GM21515 (cell line): Measurements from ENCODE around the gene FHIT.
"Not testable (repeated sequence)": the region's sequence is repeated elsewhere in the genome, so short reads cannot be mapped to it uniquely, and the experiment has no call there.

ENCODE experiments used
- ATAC-seq: cut with Tn5 transposase; IDR thresholded peaks from one replicate; pipeline ENCODE4 v1.9.1; 2021; ENCODE audit not compliant: unreplicated experiment

FHIT gene

DNA sequence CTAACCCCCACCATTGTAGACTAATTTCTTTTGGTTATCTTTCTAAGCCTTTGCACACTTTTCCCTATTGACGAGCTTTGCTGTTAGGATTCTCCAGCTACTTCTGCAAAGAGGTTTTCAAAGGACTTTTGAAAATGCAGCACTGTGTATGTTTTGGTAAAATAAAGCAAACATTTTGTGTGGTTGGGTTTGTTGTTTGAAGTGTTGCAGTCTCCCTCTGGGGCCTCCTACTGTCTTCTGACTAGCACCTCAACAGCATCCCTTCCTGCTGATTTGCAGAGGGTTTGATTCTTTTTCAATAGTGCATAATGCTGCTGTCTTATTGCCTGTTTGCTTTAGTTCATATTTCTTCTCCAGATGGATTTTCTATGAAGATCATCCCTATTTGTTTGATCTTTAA, 1426.4 kb downstream of the FHIT start:
- ATAC-seq = no peak

DNA sequence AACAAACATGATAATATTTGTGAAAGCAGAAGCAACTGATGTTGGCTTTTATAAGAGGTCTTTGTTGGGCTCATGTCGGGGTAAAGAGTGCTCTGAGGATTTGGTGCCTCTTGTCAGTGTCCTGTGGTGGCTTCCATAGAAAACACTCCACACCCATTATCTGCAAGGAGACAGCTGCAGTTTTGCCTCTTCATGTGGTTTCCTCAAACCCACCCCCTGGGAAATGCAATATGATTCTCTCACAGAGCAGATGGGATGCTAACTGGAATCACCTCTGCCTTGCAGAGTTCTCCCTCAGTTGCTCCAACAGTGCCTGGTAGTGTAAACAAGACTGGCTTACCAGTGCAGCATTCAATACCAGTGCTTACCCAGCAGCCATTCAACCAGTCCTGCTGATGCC, 1430.0 kb downstream of the FHIT start:
- ATAC-seq = no peak

DNA sequence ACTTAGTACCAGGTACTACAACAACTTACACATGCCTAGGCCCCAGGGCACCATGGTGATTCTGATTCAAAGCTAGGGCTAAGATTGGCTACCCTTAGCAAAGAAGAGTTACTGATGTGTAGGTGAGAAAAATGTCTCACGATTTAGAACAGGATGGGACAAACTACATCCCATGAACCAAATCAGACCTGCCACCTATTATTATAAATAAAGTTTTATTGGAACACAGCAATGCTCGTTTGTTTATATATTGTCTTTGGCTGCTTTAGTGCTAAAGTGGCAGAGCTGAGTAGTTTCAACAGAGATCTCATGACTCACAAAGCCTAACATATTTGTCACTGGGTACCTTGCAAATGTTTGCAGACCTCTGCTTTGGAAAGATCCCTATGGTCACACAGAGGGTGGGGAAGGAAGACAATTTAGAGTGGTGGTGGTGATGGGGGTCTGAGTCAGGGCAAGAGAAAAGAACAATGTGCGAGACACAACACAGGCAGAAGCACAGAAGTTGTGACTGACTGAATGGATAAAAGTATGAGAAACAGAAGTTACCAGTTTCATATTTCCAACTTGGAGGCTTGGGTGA, 1430.8 kb downstream of the FHIT start:
- no peak for ATAC-seq

DNA sequence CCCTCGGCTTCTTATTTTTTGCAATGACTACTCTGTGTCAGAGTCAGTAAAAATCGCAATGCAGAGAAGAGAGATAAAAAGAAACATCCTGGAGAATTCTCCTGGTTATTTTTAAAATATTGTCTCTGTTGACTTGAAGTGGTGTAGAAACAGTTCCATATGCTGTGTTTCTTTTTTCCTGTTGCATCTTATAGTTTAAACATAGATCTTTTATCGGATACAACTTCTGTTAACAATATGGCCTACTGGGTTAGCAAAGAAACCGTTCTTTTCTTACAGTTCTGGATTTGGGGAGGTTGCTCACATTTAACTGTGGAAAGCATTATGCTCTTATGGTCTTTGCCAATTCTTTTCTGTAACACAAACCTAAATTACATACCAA, 1432.3 kb downstream of the FHIT start:
- ATAC-seq = no peak

DNA sequence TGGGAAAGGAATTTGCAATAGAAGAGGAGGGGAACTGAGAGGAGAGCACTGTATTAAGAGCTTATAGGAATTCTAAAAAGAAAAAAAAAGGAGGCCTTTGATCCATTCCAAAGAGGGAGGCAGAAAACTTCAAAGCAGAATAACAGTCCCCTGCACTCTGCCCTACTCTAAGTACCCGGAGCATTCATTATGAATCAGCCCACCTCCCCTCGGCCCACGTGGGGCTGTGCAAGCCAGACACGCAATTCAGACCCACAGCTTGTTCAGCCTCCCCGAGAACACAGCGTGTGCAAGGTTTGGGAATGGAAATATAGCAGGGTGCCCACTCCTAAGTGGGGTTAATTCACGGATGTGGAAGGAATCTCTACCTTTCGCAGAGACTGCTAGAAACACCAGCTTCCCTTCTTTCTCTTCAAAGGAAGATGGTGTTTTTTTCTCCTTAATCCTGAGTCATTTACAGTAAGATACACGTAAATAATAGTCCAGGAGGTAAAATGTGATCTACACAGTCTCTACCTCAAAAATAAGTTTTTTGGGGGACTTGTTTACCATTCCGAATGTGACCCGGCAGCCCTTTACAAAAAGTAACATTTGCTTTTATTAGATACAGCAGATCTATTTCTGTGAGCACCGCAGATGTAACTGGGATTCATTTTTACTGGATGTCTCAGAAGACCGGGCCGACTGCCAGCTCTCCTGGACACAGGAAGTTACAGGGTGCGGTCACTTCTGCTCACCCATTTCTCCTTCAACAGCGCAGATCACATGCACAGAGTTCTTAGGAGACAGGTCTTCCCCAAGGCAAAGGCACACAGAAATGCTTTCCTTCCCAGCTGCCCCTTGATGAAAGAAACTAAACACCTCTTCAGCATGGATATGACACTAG, 1433.0 kb downstream of the FHIT start:
- ATAC-seq = no peak

DNA sequence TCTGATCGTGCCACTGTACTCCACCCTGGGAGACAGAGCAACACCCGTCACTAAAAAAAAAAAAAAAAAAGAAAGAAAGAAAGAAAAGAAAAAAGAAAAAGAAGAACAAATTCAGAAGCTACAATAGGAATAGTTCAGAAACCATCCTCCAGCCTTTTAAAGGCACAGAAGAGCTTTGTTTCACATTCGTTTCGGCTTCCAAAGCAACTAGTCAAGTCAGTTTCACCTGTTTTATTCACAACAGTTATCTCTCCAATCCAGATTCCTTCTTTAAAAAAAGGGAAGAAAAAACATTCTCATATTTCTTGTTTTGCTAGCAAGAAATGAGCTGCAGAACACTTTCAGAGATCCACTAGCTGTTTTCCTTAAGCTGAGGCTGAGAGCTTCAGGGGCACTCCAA, 1433.7 kb downstream of the FHIT start:
- no peak for ATAC-seq

DNA sequence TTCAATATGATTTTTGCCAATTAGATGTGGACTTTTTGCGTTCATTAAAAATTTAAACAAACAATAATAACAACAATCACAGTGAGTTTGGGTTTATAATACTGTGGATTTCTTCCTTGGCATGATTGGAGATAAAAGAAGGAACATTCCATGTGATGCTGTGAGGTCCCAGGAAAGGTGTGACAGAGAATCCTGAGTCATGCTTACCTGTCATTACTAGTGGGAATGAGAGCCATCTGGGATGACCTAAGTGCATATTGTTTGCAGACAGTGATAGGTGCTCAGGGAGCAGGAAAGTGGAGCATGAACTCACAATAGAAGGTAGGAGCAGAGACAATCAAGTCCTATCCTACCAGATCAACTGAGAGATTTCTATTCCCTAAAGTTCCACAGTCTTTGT, 1434.9 kb downstream of the FHIT start:
- no peak for ATAC-seq

DNA sequence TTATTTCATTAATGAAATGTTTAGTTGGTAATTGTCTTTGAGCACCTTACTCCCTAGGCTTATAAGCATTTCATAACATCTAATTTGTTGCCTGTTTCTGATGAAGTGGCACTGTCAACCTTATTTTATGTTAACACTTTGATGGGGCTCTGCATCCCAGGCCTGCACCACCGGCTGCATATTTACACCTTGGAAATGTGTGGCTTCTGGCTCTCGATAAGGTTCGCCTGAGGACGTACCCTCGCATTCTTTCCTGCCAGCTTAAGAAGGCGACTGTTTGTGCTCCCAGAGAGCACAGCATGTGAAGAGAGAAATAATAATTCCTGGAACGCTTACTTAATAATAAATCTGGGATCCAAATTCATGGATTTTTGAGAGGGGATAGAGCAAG, 1438.1 kb downstream of the FHIT start:
- ATAC-seq = no peak

DNA sequence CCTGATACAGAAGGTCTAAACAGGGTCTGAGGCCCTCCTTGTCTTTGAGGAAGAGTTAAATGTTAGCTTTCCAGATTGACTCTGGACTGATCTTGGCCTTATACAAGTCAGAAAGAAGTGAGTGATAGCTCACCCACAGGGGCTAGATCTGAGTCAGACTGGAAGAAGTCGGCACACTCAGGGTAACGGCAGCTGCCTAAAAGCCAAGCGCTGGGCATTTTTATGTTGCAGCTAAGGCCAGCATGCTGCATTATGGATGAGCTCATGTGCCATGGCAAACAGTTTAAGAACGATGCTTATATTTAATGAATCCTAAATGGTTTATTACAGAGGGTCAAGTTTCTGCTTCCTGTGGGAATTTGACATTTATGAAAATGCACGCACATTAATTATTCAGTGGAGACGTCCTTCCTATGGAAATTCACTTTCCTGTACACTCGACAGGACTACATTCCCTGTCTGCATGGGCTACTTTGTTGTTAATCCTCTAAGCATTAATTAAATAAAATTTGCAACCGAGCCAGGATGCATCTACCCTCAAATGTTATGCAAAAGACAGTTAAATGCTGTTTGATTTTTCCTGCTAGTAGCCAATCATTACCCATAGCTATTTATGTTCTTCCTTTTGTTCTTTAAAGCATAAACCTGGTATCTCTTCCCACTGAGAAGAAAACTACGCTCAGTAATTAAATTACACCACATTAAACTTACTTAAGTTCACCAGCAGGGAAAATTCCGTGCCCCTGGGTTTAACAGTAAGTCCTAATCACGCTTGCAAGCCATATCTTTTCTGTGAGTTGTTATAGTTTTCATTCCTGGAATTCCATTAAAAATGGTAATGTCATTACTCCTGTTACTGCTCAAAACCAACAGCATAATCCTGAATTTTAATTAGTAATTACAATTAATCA, 1438.8 kb downstream of the FHIT start:
- ATAC-seq = no peak

DNA sequence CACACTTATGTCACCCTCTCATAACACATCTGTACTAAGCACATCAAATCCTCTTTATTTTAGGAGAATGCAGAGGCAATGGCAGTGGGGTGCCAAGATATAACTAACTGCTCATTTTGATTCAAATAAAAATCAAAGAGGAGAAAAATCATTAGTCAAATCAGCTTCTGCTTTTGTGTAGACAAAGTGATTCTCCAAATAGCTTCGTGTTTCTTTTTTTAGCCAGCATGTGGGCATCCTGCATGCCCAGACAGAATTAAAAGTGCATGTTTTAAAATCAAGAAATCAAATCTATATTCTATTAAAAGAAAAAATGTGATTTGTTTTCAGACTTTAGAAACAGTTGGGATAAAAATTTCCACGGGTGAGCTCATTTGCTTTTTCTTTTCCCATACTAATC, 1440.1 kb downstream of the FHIT start:
- ATAC-seq = no peak

DNA sequence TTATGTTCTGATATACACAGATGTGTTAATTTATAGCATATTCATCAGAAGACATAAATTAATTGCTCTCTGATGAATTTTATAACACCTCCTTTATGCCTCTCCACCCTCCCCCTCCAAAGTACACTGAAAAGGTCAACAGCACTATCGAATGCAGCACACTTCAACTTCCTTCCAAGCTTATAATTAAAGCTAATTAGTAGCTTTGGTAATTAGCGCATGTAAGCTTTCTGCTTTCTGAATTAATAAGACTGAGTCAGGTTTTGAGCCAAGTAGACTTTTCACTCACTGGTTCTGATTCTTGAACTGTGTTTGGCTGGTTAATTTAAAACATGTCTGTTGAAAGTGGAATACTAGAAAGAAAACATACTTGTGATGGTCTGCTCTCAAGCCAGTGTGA, 1440.6 kb downstream of the FHIT start:
- no peak for ATAC-seq

DNA sequence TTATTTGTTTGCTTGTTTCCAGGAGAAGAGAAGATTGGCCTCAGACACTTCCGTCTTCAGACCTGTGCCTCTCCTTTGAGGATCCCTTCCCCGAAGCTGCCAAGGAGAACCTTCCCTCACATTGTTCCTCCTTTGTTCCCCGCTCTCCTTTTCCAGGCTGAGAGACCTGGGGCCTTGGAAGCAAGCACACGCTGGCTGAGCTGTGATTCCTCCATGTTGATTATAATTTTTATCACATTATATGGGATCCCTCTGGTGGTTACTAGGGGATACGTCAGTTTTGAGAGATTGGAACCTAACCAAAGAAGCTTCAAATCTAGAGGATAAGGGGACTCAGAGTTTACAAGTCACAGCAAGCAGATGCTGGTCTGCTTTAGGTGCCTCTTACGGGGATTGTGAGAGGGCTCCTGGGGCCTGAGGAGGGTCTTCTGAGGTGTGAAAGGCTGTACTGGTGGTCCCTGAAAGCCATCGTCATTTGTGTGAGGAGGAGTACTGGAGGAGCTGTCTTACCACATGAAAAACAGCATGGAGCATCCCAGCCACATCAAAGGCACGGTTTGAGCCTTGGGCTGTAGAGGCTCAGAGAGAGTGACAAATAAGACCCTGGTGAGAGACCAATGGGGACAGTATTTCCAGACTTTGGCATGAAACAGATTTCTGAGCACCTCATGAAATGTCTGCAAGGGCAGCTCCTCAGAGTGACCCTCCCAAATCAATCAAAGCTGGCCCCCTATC, 1441.4 kb downstream of the FHIT start:
- ATAC-seq = no peak

DNA sequence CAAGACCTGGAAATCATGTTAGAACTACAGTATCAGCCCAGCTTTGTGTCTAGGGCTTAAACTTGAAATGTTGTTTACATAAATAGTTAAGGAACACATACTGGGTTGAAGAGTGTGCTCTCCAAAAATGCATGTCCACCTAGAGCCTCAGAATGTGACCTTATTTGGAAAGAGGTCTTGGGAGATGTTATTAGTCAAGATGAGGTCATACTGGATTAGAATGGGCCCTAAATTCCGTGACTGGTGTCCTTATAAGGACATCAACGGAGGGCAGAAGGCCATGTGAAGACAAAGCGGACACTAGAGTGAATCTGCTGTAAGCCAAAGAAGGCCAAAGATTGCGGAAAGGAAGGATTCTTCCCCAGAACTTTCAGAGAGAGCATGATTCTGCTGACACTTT, 1442.2 kb downstream of the FHIT start:
- no peak for ATAC-seq

DNA sequence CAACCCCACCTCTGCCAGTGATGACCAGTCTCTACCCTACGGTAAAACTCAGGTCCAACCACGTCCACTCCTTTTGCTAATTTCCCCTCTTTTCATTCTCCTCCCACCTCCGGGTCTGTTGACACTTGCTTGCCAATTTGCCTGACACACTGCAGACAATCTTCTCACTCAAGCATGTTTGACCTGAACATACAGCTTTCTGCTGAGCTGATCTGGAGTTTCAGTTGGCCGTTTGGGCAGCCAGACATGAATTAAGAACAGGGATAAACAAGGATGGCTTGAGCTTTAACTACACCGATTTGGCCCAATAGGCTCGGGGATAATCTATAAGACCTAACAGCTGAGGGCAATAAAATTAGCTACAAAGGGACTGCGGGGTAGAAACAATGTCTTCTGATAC, 1442.8 kb downstream of the FHIT start:
- no peak for ATAC-seq

DNA sequence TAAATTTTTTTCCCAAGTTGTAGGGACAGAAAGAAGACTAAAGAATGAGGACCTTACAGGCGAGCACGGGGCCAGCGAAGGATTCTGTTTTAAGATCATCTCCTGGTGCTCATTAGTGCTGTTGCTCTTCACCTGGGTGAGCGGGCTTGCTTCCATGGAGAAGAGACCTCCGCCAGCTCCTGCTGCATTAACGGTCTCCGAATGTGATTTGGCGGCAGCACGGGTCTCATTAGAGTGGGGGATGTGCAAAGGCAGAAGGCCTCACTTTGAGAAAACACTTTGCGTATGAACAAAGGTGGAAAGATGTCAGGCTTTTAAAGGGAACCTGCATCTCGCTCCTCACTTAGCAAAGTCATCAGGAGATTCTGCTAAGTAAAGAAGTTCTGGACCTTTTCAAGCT, 1448.0 kb downstream of the FHIT start:
- no peak for ATAC-seq

DNA sequence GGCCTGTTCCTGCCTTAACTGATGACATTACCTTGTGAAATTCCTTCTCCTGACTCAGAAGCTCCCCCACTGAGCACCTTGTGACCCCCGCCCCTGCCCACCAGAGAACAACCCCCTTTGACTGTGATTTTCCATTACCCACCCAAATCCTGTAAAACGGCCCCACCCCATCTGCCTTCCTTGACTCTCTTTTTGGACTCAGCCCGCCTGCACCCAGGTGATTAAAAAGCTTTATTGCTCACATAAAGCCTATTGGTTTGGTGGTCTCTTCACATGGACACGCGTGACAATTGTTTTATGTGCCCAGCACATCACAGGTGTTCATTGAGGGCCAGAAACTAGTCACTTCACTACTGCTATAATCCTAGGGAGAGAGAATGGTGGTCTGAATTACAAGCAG, 1448.8 kb downstream of the FHIT start:
- not testable (repeated sequence) for ATAC-seq

DNA sequence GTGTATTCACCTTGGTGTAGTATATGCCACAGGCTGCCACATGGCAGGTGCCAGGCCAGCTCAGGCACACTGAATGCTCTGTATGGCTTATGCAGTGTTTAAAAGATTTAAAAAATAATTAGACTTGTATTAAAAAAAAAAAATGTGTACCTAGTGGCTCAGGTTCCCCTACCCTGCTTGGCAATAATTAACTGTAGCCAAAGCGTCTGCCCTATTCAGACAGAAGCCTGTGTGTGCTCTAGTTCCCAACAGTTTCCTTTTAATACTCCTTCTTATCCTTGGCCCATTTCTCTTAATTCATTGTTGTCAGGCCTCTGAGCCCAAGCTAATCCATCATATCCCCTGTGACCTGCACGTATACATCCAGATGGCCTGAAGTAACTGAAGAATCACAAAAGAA, 1449.2 kb downstream of the FHIT start:
- no peak for ATAC-seq

DNA sequence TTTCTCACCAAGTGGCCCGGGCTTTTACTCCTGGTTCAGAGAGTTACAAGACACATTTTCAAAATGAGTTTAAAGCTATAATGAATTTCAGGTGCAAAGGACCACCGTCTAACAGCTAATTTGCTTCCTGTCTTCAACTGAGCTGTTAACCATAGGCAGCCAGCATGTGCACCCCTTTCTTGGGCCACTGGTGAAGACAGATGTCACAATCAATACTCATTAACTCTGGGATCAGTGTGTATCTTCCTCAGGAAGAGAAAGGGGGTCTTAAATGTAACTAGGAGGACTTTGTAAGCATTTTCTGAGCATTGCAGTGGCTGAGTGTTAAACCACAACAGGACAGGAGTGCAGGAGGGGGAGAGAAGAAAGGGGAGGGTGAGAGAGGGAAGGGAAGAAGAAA, 1450.8 kb downstream of the FHIT start:
- no peak for ATAC-seq

DNA sequence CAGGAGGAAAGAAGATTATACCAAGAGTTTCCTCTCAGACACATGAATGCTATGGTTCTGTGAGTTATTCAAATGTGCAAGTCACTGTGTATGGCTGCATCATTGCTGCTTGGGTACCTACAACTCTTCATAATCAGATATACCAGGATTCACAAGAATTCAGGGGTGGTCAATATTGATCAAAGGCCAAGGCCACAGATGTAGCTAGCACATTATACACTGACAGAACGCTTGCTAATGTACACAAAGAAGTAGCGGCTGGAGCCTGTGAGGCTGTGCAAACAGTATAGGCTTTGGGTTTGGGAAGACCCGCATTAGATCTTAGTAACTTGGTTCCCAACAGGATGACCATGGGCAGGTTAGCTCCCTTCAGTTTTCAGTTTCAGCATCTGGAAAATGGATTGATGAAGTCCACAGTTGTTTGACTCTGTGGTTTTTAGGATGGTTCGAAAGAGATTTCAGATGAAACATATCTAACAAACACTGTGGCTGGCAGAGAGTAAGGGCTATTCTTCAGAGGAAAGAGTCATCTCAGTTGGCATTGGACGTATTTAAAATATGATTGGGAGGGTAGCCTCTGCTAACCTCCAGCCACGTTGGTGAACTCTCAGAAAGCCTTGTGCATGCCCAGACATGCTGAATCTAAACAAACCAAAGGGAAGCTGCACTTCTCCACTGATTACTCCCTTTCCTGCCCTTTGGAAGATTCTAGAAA, 1452.7 kb downstream of the FHIT start:
- ATAC-seq = no peak

DNA sequence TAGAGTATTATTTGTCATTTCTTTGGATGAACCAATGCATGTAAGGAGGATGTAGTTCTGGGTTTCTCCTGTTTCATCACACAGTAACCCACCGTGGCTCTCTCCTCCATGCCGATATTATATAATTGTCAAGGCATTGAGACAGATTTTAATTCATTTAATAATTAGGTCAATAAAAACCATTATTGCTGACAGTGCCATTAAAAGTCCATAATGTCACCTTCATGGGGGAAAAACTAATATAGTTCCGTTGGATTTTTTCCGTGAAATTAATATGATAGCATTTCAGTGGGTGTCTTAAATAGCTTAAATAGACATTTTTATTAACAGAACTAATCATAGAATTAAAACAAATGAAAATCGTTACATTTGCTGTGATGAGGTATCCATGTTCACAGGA, 1453.7 kb downstream of the FHIT start:
- no peak for ATAC-seq

DNA sequence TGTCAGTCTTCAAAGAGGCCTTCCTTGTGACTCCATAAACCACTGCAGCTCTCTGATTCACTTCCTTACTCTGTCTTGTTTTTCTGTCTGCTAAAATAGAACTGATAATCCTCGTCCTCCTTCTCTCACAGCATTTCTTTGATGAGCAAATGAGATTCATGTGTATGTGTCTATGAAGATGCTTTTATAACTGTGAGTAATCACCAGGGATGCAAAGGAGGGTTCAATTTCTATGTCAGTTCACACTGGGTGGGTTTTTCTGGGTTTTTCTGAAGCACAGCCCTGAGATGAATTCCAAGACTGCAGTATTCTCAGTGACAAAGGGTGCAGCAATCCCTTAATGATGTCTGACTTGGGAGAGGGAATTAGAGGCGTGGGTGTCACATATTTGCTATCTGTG, 1454.8 kb downstream of the FHIT start:
- ATAC-seq = no peak
